Measurements from ENCODE around the gene NEDD9.

NEDD9 gene

DNA sequence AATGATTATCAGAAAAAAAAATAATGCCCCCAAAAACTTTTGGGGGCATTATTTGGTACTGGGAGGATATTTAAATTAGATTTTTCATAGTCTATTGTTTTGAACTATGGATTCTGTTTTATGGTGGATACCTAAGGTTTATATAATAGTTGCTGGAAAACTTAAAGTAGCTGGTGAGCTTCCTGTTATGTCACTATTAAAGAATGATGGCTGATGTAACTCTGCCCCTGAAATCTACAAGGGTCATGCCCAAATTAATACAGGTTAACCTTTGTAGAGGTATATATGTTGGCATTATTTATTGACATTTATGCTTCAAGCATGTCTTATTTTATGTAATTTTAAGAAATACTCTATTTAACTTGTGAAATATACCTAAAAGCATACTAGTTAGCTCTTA is 95.7 kb downstream of the NEDD9 start:
- no peak for DNase-seq
